HK-2 (cell line): ENCODE data around the gene ALDH16A1.

Experiments used
- DNase-seq: peaks from one replicate; pipeline ENCODE4 v3.0.0-alpha.2; 2018; ENCODE audit not compliant: unreplicated experiment

The ALDH16A1 gene

GRCh38 chr19:49423985-49424303 lies 29.1 kb upstream of the ALDH16A1 start:
- DNase-seq: no peak

- DNase-seq: no peak
These were observed 27.8 kb upstream of the ALDH16A1 start, which contains the start of gene GFY for GRCh38 chr19:49425178-49425577. TSS of gene GFY (plus strand) at chr19:49425388. CDS start at chr19:49426431, 1,043 bp downstream.

- DNase-seq: no peak
These were observed 27.0 kb upstream of the ALDH16A1 start for GRCh38 chr19:49425922-49426592.

GRCh38 chr19:49427339-49427738 lies 25.7 kb upstream of the ALDH16A1 start:
- no peak for DNase-seq

- DNase-seq: peak; percentile 41
These were observed 25.0 kb upstream of the ALDH16A1 start for GRCh38 chr19:49427855-49428546.

- DNase-seq: no peak
These were observed 24.2 kb upstream of the ALDH16A1 start for GRCh38 chr19:49428547-49429451.

- no peak for DNase-seq
These were observed 22.8 kb upstream of the ALDH16A1 start for GRCh38 chr19:49430172-49430677.

GRCh38 chr19:49430678-49431329 lies 22.2 kb upstream of the ALDH16A1 start:
- no peak for DNase-seq

GRCh38 chr19:49431330-49431749 lies 21.7 kb upstream of the ALDH16A1 start:
- DNase-seq: no peak

GRCh38 chr19:49432141-49433073 lies 20.6 kb upstream of the ALDH16A1 start:
- no peak for DNase-seq

GRCh38 chr19:49433240-49433901 lies 19.7 kb upstream of the ALDH16A1 start:
- no peak for DNase-seq

- no peak for DNase-seq
These were observed 18.0 kb upstream of the ALDH16A1 start for GRCh38 chr19:49434907-49435583.

- no peak for DNase-seq
These were observed 17.4 kb upstream of the ALDH16A1 start for GRCh38 chr19:49435670-49436069.

GRCh38 chr19:49436381-49437017 lies 16.5 kb upstream of the ALDH16A1 start:
- no peak for DNase-seq

- DNase-seq: no peak
These were observed 15.8 kb upstream of the ALDH16A1 start for GRCh38 chr19:49437231-49437630.

- no peak for DNase-seq
These were observed 14.8 kb upstream of the ALDH16A1 start for GRCh38 chr19:49438261-49438660.

GRCh38 chr19:49439836-49440235 lies 13.2 kb upstream of the ALDH16A1 start:
- DNase-seq: no peak

GRCh38 chr19:49440439-49441209 lies 12.4 kb upstream of the ALDH16A1 start:
- DNase-seq: no peak
